T-cell (primary cell): ENCODE data around the gene LACTB. TPM values are rescaled to one million over a fixed set of nuclear protein-coding genes. Genes with fewer than 3 reads are reported as not detected.
A peak's percentile ranks its signal among the peaks of the same experiment; 100 is the strongest.

ENCODE experiments used
- ATAC-seq, 4 experiments: fragments of 200-7000 bp in 3 of 4; fragments of 150-1000 bp in 1 of 4; cut with Tn5 transposase; replicated peaks in 1 of 4; 1 replicate in 3 of 4; 2 replicates in 1 of 4; pipeline ENCODE4 v1.10.0; 2021; ENCODE audit warnings: moderate library complexity in 3 of 4, mild to moderate bottlenecking in 2 of 4, moderate number of reproducible peaks in 1 of 4
- CTCF ChIA-PET, 2 donors: fragments of 300-600 bp; sonication (Branson Sonifier 250); formaldehyde crosslinking; loops; one replicate each; lab custom pipeline; 2022; ENCODE audit warnings: antibody characterized with exemption in 2 of 2; lab: Charles Lee
- POLR2A ChIA-PET, 2 donors: fragments of 300-600 bp; sonication (Branson Sonifier 250); formaldehyde crosslinking; loops; one replicate each; lab custom pipeline; 2022; ENCODE audit warnings: antibody characterized with exemption in 2 of 2; lab: Charles Lee
- DNase-seq, 35 experiments: peaks; one replicate each; pipeline versions ENCODE4 v3.0.0 to v3.0.0-alpha.2; 2013 to 2023
- H3K27ac ChIP-seq: one replicate; pipeline ENCODE4 v1.5.1; 2013; ENCODE audit warnings: low read length
- H3K27me3 ChIP-seq, 2 experiments: replicated peaks in 1 of 2; 1 replicate in 1 of 2; 2 replicates in 1 of 2; pipeline versions ENCODE4 v1.6.1 to v1.7.0; 2013; ENCODE audit warnings: low read length in 1 of 2, mixed read lengths in 1 of 2; ENCODE audit not compliant: control insufficient read depth in 2 of 2, insufficient read depth in 2 of 2; ENCODE audit errors: extremely low read depth in 1 of 2
- H3K36me3 ChIP-seq, 2 donors: 1 replicate in 1 of 2; 2 replicates in 1 of 2; pipeline versions ENCODE4 v1.6.1 to v1.7.0; 2013; ENCODE audit warnings: low read length in 1 of 2; ENCODE audit not compliant: control insufficient read depth in 2 of 2, insufficient read depth in 1 of 2; ENCODE audit errors: extremely low read depth in 1 of 2
- H3K4me1 ChIP-seq, 2 experiments: 1 replicate in 1 of 2; 2 replicates in 1 of 2; pipeline versions ENCODE4 v1.6.1 to v1.7.0; 2013; ENCODE audit warnings: low read length in 2 of 2, mixed read lengths in 1 of 2; ENCODE audit not compliant: insufficient read depth in 2 of 2, control insufficient read depth in 1 of 2; ENCODE audit errors: extremely low read depth in 1 of 2
- H3K4me3 ChIP-seq, 2 donors: 1 replicate in 1 of 2; 2 replicates in 1 of 2; pipeline versions ENCODE4 v1.5.1 to v1.7.0; 2013; ENCODE audit warnings: mild to moderate bottlenecking in 2 of 2, low read length in 1 of 2, moderate library complexity in 1 of 2; ENCODE audit not compliant: control insufficient read depth in 1 of 2; ENCODE audit errors: extremely low read depth in 1 of 2
- H3K9me3 ChIP-seq: 2 replicates; pipeline ENCODE4 v1.7.0; 2013
- H3K27ac Mint-ChIP-seq, 2 donors: one replicate each; pipeline ENCODE4 v1.8.0; 2020 to 2021; ENCODE audit warnings: mild to moderate bottlenecking in 2 of 2, mixed read lengths in 2 of 2
- H3K27me3 Mint-ChIP-seq, 2 donors: one replicate each; pipeline ENCODE4 v1.8.0; 2021 to 2022; ENCODE audit warnings: mixed read lengths in 2 of 2
- H3K36me3 Mint-ChIP-seq: one replicate; pipeline ENCODE4 v1.8.0; 2021; ENCODE audit warnings: mixed read lengths
- H3K4me1 Mint-ChIP-seq, 3 donors: one replicate each; pipeline ENCODE4 v1.8.0; 2020 to 2022; ENCODE audit warnings: mixed read lengths in 3 of 3, mild to moderate bottlenecking in 1 of 3
- H3K4me3 Mint-ChIP-seq, 3 donors: one replicate each; pipeline ENCODE4 v1.8.0; 2020 to 2022; ENCODE audit warnings: mild to moderate bottlenecking in 3 of 3, mixed read lengths in 3 of 3, moderate library complexity in 3 of 3
- H3K9me3 Mint-ChIP-seq, 3 donors: one replicate each; pipeline ENCODE4 v1.8.0; 2020 to 2022; ENCODE audit warnings: mixed read lengths in 3 of 3
- WGBS: methylation state at CpG from one replicate; pipeline ENCODE4 v1.1.5; 2013; ENCODE audit warnings: missing lambda C conversion rate; ENCODE audit not compliant: insufficient coverage; 5-methylcytosine and 5-hydroxymethylcytosine counted together
- total RNA-seq, 35 experiments: library from RNA in 6 of 35; stranded (reverse) in 6 of 35; fragments of 120-200 nt in 1 of 35; gene quantifications; one replicate each; pipeline versions ENCODE4 v1.2.1 to v1.2.4 and lab custom pipeline; 2013 to 2026

The LACTB gene
- total RNA-seq, 5 donors from 2014 or later (not counting 1 experiment from before 2014, with no cell fraction given) = 10.9 to 14.9 (median 12.2) TPM

DNA sequence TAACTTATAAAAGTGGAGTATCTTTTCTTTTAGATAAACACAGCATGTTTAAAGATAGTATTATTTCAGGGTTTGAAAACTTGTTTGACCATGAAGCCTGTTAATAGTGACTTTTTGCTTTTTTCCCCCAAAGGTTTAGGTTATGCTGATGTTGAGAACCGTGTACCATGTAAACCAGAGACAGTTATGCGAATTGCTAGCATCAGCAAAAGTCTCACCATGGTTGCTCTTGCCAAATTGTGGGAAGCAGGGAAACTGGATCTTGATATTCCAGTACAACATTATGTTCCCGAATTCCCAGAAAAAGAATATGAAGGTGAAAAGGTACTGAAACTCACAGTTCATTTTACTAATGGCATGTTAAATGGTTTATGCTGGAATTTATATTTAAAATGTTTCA lies 5.1 kb downstream of the LACTB start:
- POLR2A ChIA-PET = no interaction called here
- Histone ChIP-seq H3K9me3 (no peaks in the 10 kb centered on the region), H3K36me3 (peaks cover 0 to 8% of the 10 kb centered on the region in 2 donors), H3K27me3 (no peaks in the 10 kb centered on the region), H3K4me1 (peaks cover 0 to 3% of the 10 kb centered on the region in 2 experiments), H3K4me3 (no peak overlapping the region), H3K27ac (no peak overlapping the region)
- WGBS = 100% methylated on average over 1 of the region's 3 CpGs
- no peak overlapping the region for H3K27ac Mint-ChIP-seq
- H3K4me3 Mint-ChIP-seq = no peak overlapping the region
- CTCF ChIA-PET = no interaction called here
- no peaks in the 10 kb centered on the region for H3K27me3 Mint-ChIP-seq
- peaks cover 11 to 14% (median 11%) of the 10 kb centered on the region in 3 donors for H3K4me1 Mint-ChIP-seq
- no peak for ATAC-seq
- no peak for DNase-seq
- H3K36me3 Mint-ChIP-seq = peaks cover 28% of the 10 kb centered on the region
- no peaks in the 10 kb centered on the region for H3K9me3 Mint-ChIP-seq

DNA sequence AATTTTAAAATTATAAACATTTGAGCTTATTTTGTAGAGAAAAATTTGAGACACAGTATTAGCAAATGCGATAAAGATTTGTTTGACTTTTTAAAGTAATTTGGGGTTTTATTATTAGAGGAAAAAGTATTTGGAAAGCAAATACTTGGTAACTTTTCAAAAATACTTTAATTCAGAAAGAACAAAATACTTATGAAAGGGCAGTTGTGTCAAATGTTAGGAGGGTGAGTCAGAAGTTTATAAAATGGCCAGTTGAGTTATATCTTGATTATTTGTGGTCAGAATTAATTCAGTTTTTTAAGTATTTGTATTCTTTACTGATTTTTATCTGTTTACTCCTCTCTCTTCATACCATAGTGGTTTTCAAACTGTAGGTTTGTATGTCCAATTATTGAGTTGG lies 12.1 kb downstream of the LACTB start:
- Mint-ChIP-seq H3K9me3 (no peaks in the 10 kb centered on the region), H3K4me1 (peaks cover 0 to 12% (median 11%) of the 10 kb centered on the region in 3 donors), H3K27me3 (no peaks in the 10 kb centered on the region), H3K36me3 (peaks cover 30% of the 10 kb centered on the region), H3K27ac (no peak overlapping the region), H3K4me3 (no peak overlapping the region)
- H3K4me3 ChIP-seq = no peak overlapping the region
- H3K9me3 ChIP-seq = no peaks in the 10 kb centered on the region
- ATAC-seq (no peak), DNase-seq (no peak)
- ChIA-PET POLR2A (no interaction called here), CTCF (interaction anchor here in 1 of 2 donors (0.5 to 0.6 kb wide), 3 partner anchors 86 to 313 kb away, joined by 3 to 4 read pairs (median 3); no protein-coding TSS in a partner anchor)
- no CpG with 5 or more reads among the region's 1 CpG for WGBS
- H3K27ac ChIP-seq = no peak overlapping the region
- no peaks in the 10 kb centered on the region for H3K27me3 ChIP-seq
- no peaks in the 10 kb centered on the region for H3K4me1 ChIP-seq
- H3K36me3 ChIP-seq = peaks cover 0 to 6% of the 10 kb centered on the region in 2 donors

DNA sequence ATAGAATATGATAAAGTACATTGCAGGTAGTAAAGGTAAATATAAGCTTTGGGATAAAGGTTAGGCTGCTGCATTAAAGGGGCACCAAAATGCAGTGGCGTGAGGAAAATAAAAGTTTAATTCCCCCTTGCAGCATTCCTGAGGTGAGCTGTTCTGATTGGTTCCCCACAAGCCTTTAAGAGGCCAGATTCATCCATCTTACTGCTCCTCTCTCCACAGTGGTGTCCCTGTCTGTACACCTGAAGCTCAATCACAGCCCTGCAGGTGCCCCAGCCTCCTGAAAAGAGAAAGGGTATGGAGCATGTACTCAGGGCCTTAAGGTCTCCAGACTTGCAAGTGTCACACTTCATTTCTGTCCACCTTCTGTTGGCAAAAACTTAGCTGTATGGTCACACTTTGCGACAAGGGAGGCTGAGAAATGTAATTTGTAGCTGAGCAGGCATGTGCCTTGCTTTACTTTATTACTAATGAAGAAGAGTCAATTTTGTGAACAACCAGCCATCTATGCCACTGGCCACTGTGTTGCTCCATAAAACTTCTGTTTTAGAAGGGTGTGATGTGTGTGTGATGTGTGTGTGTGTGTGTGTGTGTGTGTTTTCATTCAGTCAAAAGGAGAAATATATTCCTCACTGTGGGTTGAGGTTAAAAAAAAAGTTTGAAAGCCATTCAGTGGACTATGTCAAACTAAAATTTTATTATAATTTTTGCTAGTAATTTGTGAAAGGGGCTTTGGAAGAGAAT lies 12.8 kb downstream of the LACTB start:
- CTCF ChIA-PET = interaction anchor here in 1 of 2 donors (0.6 kb wide), 2 partner anchors 87 to 313 kb away, joined by 3 to 4 read pairs; no protein-coding TSS in a partner anchor
- DNase-seq = no peak
- H3K4me1 ChIP-seq = no peaks in the 10 kb centered on the region

DNA sequence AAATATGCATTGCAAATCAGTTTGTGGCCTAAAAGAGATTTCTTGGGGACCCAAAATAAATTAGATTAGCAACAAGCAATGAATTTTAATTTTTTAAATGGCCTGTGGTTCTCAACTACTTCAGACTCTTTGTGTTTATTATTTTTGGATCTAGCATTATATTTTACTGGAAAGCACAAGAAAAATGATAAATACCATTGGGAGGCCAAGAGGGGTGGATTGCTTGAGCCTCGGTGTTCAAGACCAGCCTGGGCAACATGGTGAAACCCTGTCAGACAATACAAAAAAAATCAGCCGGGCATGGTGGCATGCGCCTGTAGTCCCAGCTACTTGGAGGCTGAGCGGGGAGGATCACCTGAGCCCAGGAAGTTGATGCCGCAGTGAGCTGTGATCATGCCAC lies 13.6 kb downstream of the LACTB start:
- Histone ChIP-seq H3K27me3 (no peaks in the 10 kb centered on the region), H3K27ac (no peak overlapping the region), H3K4me1 (no peaks in the 10 kb centered on the region), H3K9me3 (no peaks in the 10 kb centered on the region), H3K4me3 (no peak overlapping the region), H3K36me3 (peaks cover 0 to 3% of the 10 kb centered on the region in 2 donors)
- ATAC-seq (no peak), DNase-seq (no peak)
- ChIA-PET CTCF (no interaction called here), POLR2A (interaction anchor here in 1 of 2 donors (0.6 kb wide), 1 partner anchor 20 kb away, joined by 3 read pairs; no protein-coding TSS in a partner anchor)
- Mint-ChIP-seq H3K27me3 (no peaks in the 10 kb centered on the region), H3K9me3 (no peaks in the 10 kb centered on the region), H3K4me1 (peaks cover 0 to 12% (median 11%) of the 10 kb centered on the region in 3 donors), H3K36me3 (peaks cover 22% of the 10 kb centered on the region), H3K4me3 (no peak overlapping the region), H3K27ac (peak overlapping the region in 1 of 2 donors; percentile 19)
- whole genome bisulfite sequencing = 98% methylated on average over 4 of the region's 5 CpGs

More for the DNA sequence above, 12.8 kb downstream of the LACTB start:
- H3K27ac ChIP-seq = no peak overlapping the region
- no CpG with 5 or more reads among the region's 2 CpGs for WGBS
- no peaks in the 10 kb centered on the region for H3K9me3 Mint-ChIP-seq
- H3K27ac Mint-ChIP-seq = no peak overlapping the region
- H3K27me3 Mint-ChIP-seq = no peaks in the 10 kb centered on the region
- H3K36me3 ChIP-seq = peaks cover 0 to 6% of the 10 kb centered on the region in 2 donors
- no peaks in the 10 kb centered on the region for H3K9me3 ChIP-seq
- H3K4me3 Mint-ChIP-seq = no peak overlapping the region
- no peak for ATAC-seq
- H3K4me1 Mint-ChIP-seq = peaks cover 0 to 12% (median 11%) of the 10 kb centered on the region in 3 donors
- H3K36me3 Mint-ChIP-seq = peaks cover 25% of the 10 kb centered on the region
- POLR2A ChIA-PET = no interaction called here
- no peaks in the 10 kb centered on the region for H3K27me3 ChIP-seq
- no peak overlapping the region for H3K4me3 ChIP-seq

DNA sequence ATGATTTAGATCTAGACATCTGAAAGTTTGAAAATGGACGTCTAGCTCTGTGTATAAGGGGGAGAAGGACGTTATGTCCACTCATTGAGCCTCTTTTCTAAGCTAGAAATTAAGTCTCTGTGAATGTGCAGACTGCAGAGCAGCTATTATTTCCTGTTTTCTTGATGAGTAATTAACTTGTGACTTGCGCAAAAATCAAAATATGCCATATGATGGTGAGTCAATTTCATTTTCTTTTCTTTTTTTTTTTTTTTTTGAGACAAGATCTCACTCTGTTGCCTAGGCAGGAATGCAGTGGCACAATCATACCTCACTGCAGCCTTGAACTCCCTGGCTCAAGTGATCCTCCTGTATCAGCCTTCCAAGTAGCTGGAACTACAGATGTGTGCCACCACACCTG lies 14.1 kb downstream of the LACTB start:
- ATAC-seq (peak in 2 of 4 experiments; percentile 29 to 34), DNase-seq (no peak)
- peaks cover 0 to 12% (median 11%) of the 10 kb centered on the region in 3 donors for H3K4me1 Mint-ChIP-seq
- Histone ChIP-seq H3K4me1 (no peaks in the 10 kb centered on the region), H3K27me3 (no peaks in the 10 kb centered on the region), H3K36me3 (peaks cover 0 to 3% of the 10 kb centered on the region in 2 donors), H3K27ac (no peak overlapping the region), H3K4me3 (no peak overlapping the region), H3K9me3 (no peaks in the 10 kb centered on the region)
- ChIA-PET POLR2A (interaction anchor here in 1 of 2 donors (0.6 kb wide), 1 partner anchor 21 kb away, joined by 3 read pairs; no protein-coding TSS in a partner anchor), CTCF (interaction anchor here in 1 of 2 donors (0.7 kb wide), 1 partner anchor 88 kb away, joined by 3 read pairs; no protein-coding TSS in a partner anchor)
- H3K27me3 Mint-ChIP-seq = no peaks in the 10 kb centered on the region
- no peaks in the 10 kb centered on the region for H3K9me3 Mint-ChIP-seq
- H3K4me3 Mint-ChIP-seq = no peak overlapping the region
- peaks cover 18% of the 10 kb centered on the region for H3K36me3 Mint-ChIP-seq
- peak overlapping the region in 1 of 2 donors; percentile 16 for H3K27ac Mint-ChIP-seq
- 90% methylated on average over 2 of the region's 3 CpGs for WGBS

DNA sequence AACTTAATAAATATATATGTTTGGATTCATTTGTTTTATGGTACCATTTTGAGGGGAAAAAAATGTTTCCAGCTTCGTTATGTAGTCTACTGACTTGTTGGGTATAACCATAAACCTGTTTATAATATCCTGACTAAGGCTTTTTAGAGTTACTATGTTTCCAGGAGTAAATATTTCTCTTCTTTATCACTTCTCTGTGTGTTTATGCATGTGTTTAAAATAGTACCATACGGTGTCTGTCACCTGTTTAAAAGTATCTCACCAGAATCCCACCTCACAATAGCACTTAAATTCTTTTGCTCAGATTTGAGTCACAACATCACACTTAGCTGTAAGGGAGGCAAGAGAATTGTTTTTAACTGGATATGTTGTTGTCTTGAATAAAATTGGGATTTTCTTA lies 15.1 kb downstream of the LACTB start:
- Mint-ChIP-seq H3K27ac (no peak overlapping the region), H3K4me1 (peaks cover 0 to 12% (median 11%) of the 10 kb centered on the region in 3 donors), H3K4me3 (no peak overlapping the region), H3K36me3 (peaks cover 18% of the 10 kb centered on the region), H3K27me3 (no peaks in the 10 kb centered on the region), H3K9me3 (no peaks in the 10 kb centered on the region)
- POLR2A ChIA-PET = no interaction called here
- ATAC-seq = no peak
- no CpG with 5 or more reads among the region's 2 CpGs for WGBS
- Histone ChIP-seq H3K27ac (no peak overlapping the region), H3K4me1 (no peaks in the 10 kb centered on the region), H3K27me3 (no peaks in the 10 kb centered on the region), H3K9me3 (no peaks in the 10 kb centered on the region), H3K36me3 (peaks cover 0 to 3% of the 10 kb centered on the region in 2 donors), H3K4me3 (no peak overlapping the region)
- CTCF ChIA-PET = interaction anchor here in 1 of 2 donors (0.7 kb wide), 1 partner anchor 89 kb away, joined by 3 read pairs; no protein-coding TSS in a partner anchor
- DNase-seq = no peak
